22Rv1 (cell line): ENCODE measurements around the gene ARL15.

Experiments
- CTCF ChIP-seq: fragments of 450-650 bp; IDR thresholded peaks from 2 replicates; pipeline ENCODE4 v1.5.1; 2017; ENCODE audit warnings: mild to moderate bottlenecking
- ZFX ChIP-seq: fragments of 450-650 bp; IDR thresholded peaks from 2 replicates; pipeline ENCODE4 v1.6.1; 2017; ENCODE audit warnings: antibody characterized with exemption, borderline replicate concordance

GRCh38 chr5:54177058-54177457 is 133.3 kb downstream of the ARL15 start:
- no peak for TF ChIP-seq CTCF
- TF ChIP-seq ZFX: no peak
